22Rv1 (cell line): ENCODE measurements around the gene HIGD1A.

Source experiments
- CTCF ChIP-seq: fragments of 450-650 bp; IDR thresholded peaks from 2 replicates; pipeline ENCODE4 v1.5.1; 2017; ENCODE audit warnings: mild to moderate bottlenecking
- ZFX ChIP-seq: fragments of 450-650 bp; IDR thresholded peaks from 2 replicates; pipeline ENCODE4 v1.6.1; 2017; ENCODE audit warnings: antibody characterized with exemption, borderline replicate concordance

- no peak for TF ChIP-seq ZFX
- TF ChIP-seq CTCF, result no peak
Observed at GRCh38 chr3:42799376-42799775, 4.9 kb downstream of the HIGD1A start.
